Keratinocyte (primary cell): ENCODE measurements around the gene SLC2A4. TPM values are rescaled to one million over a fixed set of nuclear protein-coding genes. Genes with fewer than 3 reads are reported as not detected.

Source experiments
- DNase-seq: peaks from one replicate; pipeline ENCODE4 v3.0.0-alpha.2; 2011; ENCODE audit warnings: low read depth, missing footprints, low spot score
- FAIRE-seq: peaks from 2 replicates; lab custom pipeline; 2011; peaks lifted over from hg19 to GRCh38; lab: Jason Lieb, UNC
- H2AFZ ChIP-seq: 2 replicates; pipeline ENCODE4 v1.6.0; 2012; ENCODE audit warnings: low read length, control low read depth, inconsistent platforms; ENCODE audit not compliant: control insufficient read depth
- H3K27ac ChIP-seq: 2 replicates; pipeline ENCODE4 v1.5.1; 2011; ENCODE audit warnings: low read length; ENCODE audit not compliant: control insufficient read depth, insufficient read depth
- H3K27me3 ChIP-seq: 3 replicates; pipeline ENCODE4 v1.6.0; 2011; ENCODE audit warnings: low read length; ENCODE audit not compliant: control insufficient read depth, insufficient read depth; ENCODE audit errors: extremely low read depth
- H3K36me3 ChIP-seq, 2 experiments: 2 replicates in 1 of 2; 3 replicates in 1 of 2; pipeline ENCODE4 v1.5.1; 2011; ENCODE audit warnings: low read length in 2 of 2, mild to moderate bottlenecking in 1 of 2; ENCODE audit not compliant: control insufficient read depth in 2 of 2, insufficient read depth in 2 of 2; ENCODE audit errors: extremely low read depth in 1 of 2
- H3K4me1 ChIP-seq: 3 replicates; pipeline ENCODE4 v1.5.1; 2011; ENCODE audit warnings: low read length; ENCODE audit not compliant: control insufficient read depth, insufficient read depth; ENCODE audit errors: extremely low read depth
- H3K4me2 ChIP-seq: 3 replicates; pipeline ENCODE4 v1.6.0; 2011; ENCODE audit warnings: low read depth, low read length; ENCODE audit not compliant: control insufficient read depth, insufficient read depth; ENCODE audit errors: extremely low read depth
- H3K4me3 ChIP-seq, 3 experiments: fragments of 200-600 bp in 1 of 3; sonication (generic) in 1 of 3; 2 replicates in 2 of 3; 3 replicates in 1 of 3; pipeline ENCODE4 v1.5.1; 2011 to 2016; ENCODE audit warnings: low read length in 3 of 3, mild to moderate bottlenecking in 3 of 3, control low read depth in 2 of 3, inconsistent platforms in 1 of 3, low read depth in 1 of 3, mixed read lengths in 1 of 3, mixed run types in 1 of 3, moderate library complexity in 1 of 3; ENCODE audit not compliant: control insufficient read depth in 2 of 3, insufficient read depth in 2 of 3; ENCODE audit errors: extremely low read depth in 1 of 3
- H3K79me2 ChIP-seq: 2 replicates; pipeline ENCODE4 v1.6.0; 2012; ENCODE audit warnings: low read length; ENCODE audit not compliant: control insufficient read depth, insufficient read depth
- H3K9ac ChIP-seq: 3 replicates; pipeline ENCODE4 v1.6.0; 2011; ENCODE audit warnings: low read length; ENCODE audit not compliant: control insufficient read depth, insufficient read depth; ENCODE audit errors: extremely low read depth
- H3K9me1 ChIP-seq: 3 replicates; pipeline ENCODE4 v1.6.0; 2011; ENCODE audit warnings: low read length; ENCODE audit not compliant: control insufficient read depth, insufficient read depth; ENCODE audit errors: extremely low read depth
- H3K9me3 ChIP-seq: 2 replicates; pipeline ENCODE4 v1.5.1; 2012; ENCODE audit warnings: low read depth, low read length; ENCODE audit not compliant: control insufficient read depth
- H4K20me1 ChIP-seq: 3 replicates; pipeline ENCODE4 v1.6.0; 2011; ENCODE audit warnings: low read length; ENCODE audit not compliant: control insufficient read depth, insufficient read depth; ENCODE audit errors: extremely low read depth
- EZH2 ChIP-seq: IDR thresholded peaks from one replicate; pipeline ENCODE4 v1.6.1; 2012; ENCODE audit warnings: inconsistent platforms, mild to moderate bottlenecking, low read length, moderate library complexity
- dilution Hi-C: fragments of 300-500 bp; cut with MboI; formaldehyde crosslinking; loops from one replicate; pipeline ENCODE4 v1.7.0; 2020; ENCODE audit warnings: low sequenced_read_pairs; ENCODE audit not compliant: extremely low pct_ligation_motif_present
- polyA plus RNA-seq, 5 experiments: library from polyadenylated mRNA; depleted of rRNA in 3 of 5; stranded (reverse) in 3 of 5; stranded (forward) in 1 of 5; unstranded in 1 of 5; fragments of >200 nt; gene quantifications; 1 replicate in 1 of 5; 2 replicates in 3 of 5; 3 replicates in 1 of 5; pipeline versions ENCODE4 v1.2.1 to v1.2.3, GENCODE V29; 2011 to 2012; ENCODE audit warnings: missing spikeins in 2 of 5, low read depth in 1 of 5, low replicate concordance in 1 of 5
- TF ChIP-seq, protein P1 (sequence below), 3 experiments: IDR thresholded peaks in 1 of 3; conservative IDR thresholded peaks in 1 of 3; optimal IDR thresholded peaks in 1 of 3; 2 replicates in 2 of 3; 3 replicates in 1 of 3; pipeline versions ENCODE3 to v1.5.1; 2011; ENCODE audit warnings: low read length in 3 of 3, mild to moderate bottlenecking in 3 of 3, moderate library complexity in 2 of 3, control low read depth in 1 of 3, inconsistent platforms in 1 of 3; ENCODE audit not compliant: insufficient read depth in 2 of 3; ENCODE audit errors: extremely low read depth in 1 of 3

The SLC2A4 gene
- polyA plus RNA-seq, 1 donor (not counting 4 experiments of a cell fraction or from before 2014, with no cell fraction given), result not detected

DNA sequence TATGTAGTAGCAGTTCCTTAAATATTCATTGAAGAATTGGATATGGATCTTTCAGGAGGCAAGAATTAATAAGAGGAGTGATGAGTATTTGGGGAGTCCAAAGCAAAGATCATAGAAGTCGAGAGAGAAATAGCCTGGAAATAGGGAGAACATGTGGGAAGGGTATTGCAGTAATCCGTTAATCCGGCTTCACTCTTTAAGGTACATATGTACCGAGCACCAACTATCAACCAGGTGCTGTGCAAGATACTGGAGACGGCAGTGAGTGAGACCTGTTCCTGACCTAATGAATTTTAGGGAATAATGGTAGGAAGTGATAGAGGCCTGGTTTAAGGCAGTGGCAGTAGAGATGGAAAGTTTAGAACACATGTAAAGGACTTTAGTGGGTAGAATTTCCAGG is 28.4 kb upstream of the SLC2A4 start:
- Histone ChIP-seq H4K20me1 (no peaks in the 10 kb centered on the region), H3K27me3 (no peaks in the 10 kb centered on the region), H3K4me2 (peak overlapping the region; percentile 97), H3K4me3 (peak overlapping the region; percentile 80 to 95 (median 92)), H3K9me1 (no peaks in the 10 kb centered on the region), H3K9ac (peak overlapping the region; percentile 94), H3K27ac (peak overlapping the region; percentile 99), H2AFZ (no peak overlapping the region), H3K79me2 (peaks cover 48% of the 10 kb centered on the region), H3K4me1 (peaks cover 18% of the 10 kb centered on the region), H3K36me3 (peaks cover 9 to 28% of the 10 kb centered on the region in 2 experiments), H3K9me3 (no peaks in the 10 kb centered on the region)
- FAIRE-seq, result no peak
- dilution Hi-C loops, result no loop called here
- DNase-seq, result no peak
- TF ChIP-seq, protein P1, sequence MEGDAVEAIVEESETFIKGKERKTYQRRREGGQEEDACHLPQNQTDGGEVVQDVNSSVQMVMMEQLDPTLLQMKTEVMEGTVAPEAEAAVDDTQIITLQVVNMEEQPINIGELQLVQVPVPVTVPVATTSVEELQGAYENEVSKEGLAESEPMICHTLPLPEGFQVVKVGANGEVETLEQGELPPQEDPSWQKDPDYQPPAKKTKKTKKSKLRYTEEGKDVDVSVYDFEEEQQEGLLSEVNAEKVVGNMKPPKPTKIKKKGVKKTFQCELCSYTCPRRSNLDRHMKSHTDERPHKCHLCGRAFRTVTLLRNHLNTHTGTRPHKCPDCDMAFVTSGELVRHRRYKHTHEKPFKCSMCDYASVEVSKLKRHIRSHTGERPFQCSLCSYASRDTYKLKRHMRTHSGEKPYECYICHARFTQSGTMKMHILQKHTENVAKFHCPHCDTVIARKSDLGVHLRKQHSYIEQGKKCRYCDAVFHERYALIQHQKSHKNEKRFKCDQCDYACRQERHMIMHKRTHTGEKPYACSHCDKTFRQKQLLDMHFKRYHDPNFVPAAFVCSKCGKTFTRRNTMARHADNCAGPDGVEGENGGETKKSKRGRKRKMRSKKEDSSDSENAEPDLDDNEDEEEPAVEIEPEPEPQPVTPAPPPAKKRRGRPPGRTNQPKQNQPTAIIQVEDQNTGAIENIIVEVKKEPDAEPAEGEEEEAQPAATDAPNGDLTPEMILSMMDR (optimal IDR thresholded peaks at IDR 0.05 in 1 of 3, IDR thresholded peaks at IDR 0.05 in 1 of 3, conservative IDR thresholded peaks at IDR 0.05 in 1 of 3; ENCODE audit: extremely low read depth in 1 of 3, insufficient read depth in 2 of 3, low read length in 3 of 3), result no peak
- no peak for TF ChIP-seq EZH2

GRCh38 chr17:7254511-7254910 is 27.0 kb upstream of the SLC2A4 start:
- no peak for FAIRE-seq
- TF ChIP-seq EZH2, result no peak
- TF ChIP-seq, protein P1 (optimal IDR thresholded peaks at IDR 0.05 in 1 of 3, IDR thresholded peaks at IDR 0.05 in 1 of 3, conservative IDR thresholded peaks at IDR 0.05 in 1 of 3; ENCODE audit: extremely low read depth in 1 of 3, insufficient read depth in 2 of 3, low read length in 3 of 3), result no peak
- dilution Hi-C loops, result no loop called here
- peaks cover 8 to 32% of the 10 kb centered on the region in 2 experiments for H3K36me3 ChIP-seq
- no peak overlapping the region for H3K9ac ChIP-seq
- no peaks in the 10 kb centered on the region for H3K9me3 ChIP-seq
- H3K9me1 ChIP-seq, result no peaks in the 10 kb centered on the region
- no peak overlapping the region for H2AFZ ChIP-seq
- peaks cover 24% of the 10 kb centered on the region for H3K4me1 ChIP-seq
- no peak overlapping the region for H3K4me3 ChIP-seq
- no peaks in the 10 kb centered on the region for H4K20me1 ChIP-seq
- no peak for DNase-seq
- H3K27me3 ChIP-seq, result no peaks in the 10 kb centered on the region
- peaks cover 33% of the 10 kb centered on the region for H3K79me2 ChIP-seq
- H3K27ac ChIP-seq, result no peak overlapping the region
- H3K4me2 ChIP-seq, result no peak overlapping the region
